ENCODE data around the gene FLNB. TPM values are rescaled to one million over a fixed set of nuclear protein-coding genes. Genes with fewer than 3 reads are reported as not detected.

FLNB gene
- total and polyA plus RNA-seq, 2 of the 8 experiments (the other 6 are each of a cell fraction or from before 2014, with no cell fraction given) = 72.3 to 118 TPM

- Histone ChIP-seq H4K20me1 (replicated peaks in 1 of 2; ENCODE audit: control insufficient read depth in 1 of 2, insufficient read depth in 2 of 2, low read length in 2 of 2) (no peaks in the 10 kb centered on the region), H4K91ac (replicated peaks; ENCODE audit: insufficient read length, low read length) (no peak overlapping the region), H2BK12ac (ENCODE audit: low read depth, low read length) (no peak overlapping the region), H2AK5ac (ENCODE audit: low read depth, low read length) (no peak overlapping the region), H3K4ac (replicated peaks; ENCODE audit: insufficient read length, low read depth, low read length) (no peak overlapping the region), H3K79me1 (ENCODE audit: low read depth, low read length) (no peaks in the 10 kb centered on the region), H3K14ac (ENCODE audit: insufficient read length) (no peak overlapping the region), H3K4me2 (ENCODE audit: insufficient read depth in 1 of 2, low read depth in 2 of 2, low read length in 2 of 2) (no peak overlapping the region), H3K56ac (replicated peaks; ENCODE audit: insufficient read length, low read depth, low read length) (no peak overlapping the region), H3K9me3 (ENCODE audit: insufficient read depth in 2 of 2, low read depth in 1 of 2, low read length in 1 of 2) (no peaks in the 10 kb centered on the region), H3K23me2 (ENCODE audit: low read depth, low read length) (no peaks in the 10 kb centered on the region), H3K79me2 (ENCODE audit: control insufficient read depth in 1 of 2, insufficient read depth in 2 of 2, low read length in 2 of 2) (no peaks in the 10 kb centered on the region), H2BK20ac (ENCODE audit: low read length) (no peak overlapping the region), H4K8ac (ENCODE audit: extremely low read depth, insufficient read depth, low read length) (no peak overlapping the region; the same call in 1 of the 2 replicates), H2BK5ac (ENCODE audit: low read depth, low read length) (peak overlapping the region; percentile 27; the same call in 1 of the 2 replicates), H2BK15ac (ENCODE audit: low read length) (no peak overlapping the region), H3K4me1 (replicated peaks in 1 of 4; ENCODE audit: control insufficient read depth in 3 of 4, insufficient read depth in 4 of 4, low read length in 3 of 4) (peaks cover 0 to 3% (median 0%) of the 10 kb centered on the region in 4 experiments; a peak in 2 of 7 replicates), H4K5ac (ENCODE audit: insufficient read length, low read depth, low read length) (no peak overlapping the region), H3K27me3 (replicated peaks in 1 of 4; ENCODE audit: control insufficient read depth in 3 of 4, extremely low read depth in 1 of 4, insufficient read depth in 3 of 4, low read length in 3 of 4) (no peaks in the 10 kb centered on the region), H2AFZ (ENCODE audit: low read length) (peak overlapping the region; percentile 93; the same call in 1 of the 2 replicates), H3K27ac (ENCODE audit: low read depth, low read length) (no peak overlapping the region), H3K9ac (replicated peaks in 1 of 4; ENCODE audit: extremely low read depth in 1 of 4, low read depth in 3 of 4, low read length in 3 of 4) (no peak overlapping the region), H2BK120ac (replicated peaks; ENCODE audit: low read depth, low read length) (no peak overlapping the region), H3K4me3 (ENCODE audit: extremely low read depth in 1 of 4, insufficient read depth in 2 of 4, low read depth in 3 of 4, low read length in 4 of 4) (no peak overlapping the region), H3K18ac (ENCODE audit: extremely low read depth, low read length) (no peak overlapping the region), H3K23ac (ENCODE audit: insufficient read length) (no peak overlapping the region), H3K36me3 (ENCODE audit: control insufficient read depth in 2 of 4, insufficient read depth in 4 of 4, low read length in 3 of 4) (no peaks in the 10 kb centered on the region)
- peak; percentile 78 for TF ChIP-seq SRF (IDR thresholded peaks at IDR 0.05; ENCODE audit: low read depth, low read length)
- no peak for TF ChIP-seq BCL11A (IDR thresholded peaks at IDR 0.05; ENCODE audit: low read depth in 2 of 2, low read length in 2 of 2)
- ChIA-PET CTCF (ENCODE audit: partially characterized antibody) (interaction anchor here (0.8 to 2.5 kb wide), 5 partner anchors 11 to 229 kb away, joined by 3 to 8 read pairs (median 4); no protein-coding TSS in a partner anchor), POLR2A (ENCODE audit: partially characterized antibody) (interaction anchor here (1.5 kb wide), 1 partner anchor 8 kb away, joined by 4 read pairs; no protein-coding TSS in a partner anchor)
- DNase-seq (ENCODE audit: low read depth in 1 of 2, low spot score in 2 of 2) (no peak), FAIRE-seq (no peak)
- WGBS, 2 experiments (ENCODE audit: extremely low coverage in 1 of 2, insufficient coverage in 1 of 2, insufficient read length in 1 of 2, insufficient replicate concordance in 2 of 2, low coverage in 1 of 2, low lambda C conversion rate in 2 of 2, missing lambda C conversion rate in 1 of 2) = 86% methylated on average over 16 of the region's 19 CpGs; no CpG with 5 or more reads in 1 of the 2 experiments
These were observed 48.6 kb upstream of the FLNB start for GRCh38 chr3:57959423-57960173.
